Testis (tissue), 2 donors: ENCODE data around the gene GRAMD1C.

Experiments
- CTCF ChIP-seq, 3 experiments: fragments of 450-650 bp in 2 of 3; fragments of 200-600 bp in 1 of 3; sonication (generic) in 1 of 3; IDR thresholded peaks; one replicate each; pipeline ENCODE4 v1.5.1; 2016 to 2019; ENCODE audit warnings: antibody characterized with exemption in 3 of 3, mild to moderate bottlenecking in 2 of 3, moderate library complexity in 1 of 3
- POLR2A ChIP-seq: fragments of 450-650 bp; IDR thresholded peaks from one replicate; pipeline ENCODE4 v1.6.1; 2017; ENCODE audit warnings: antibody characterized with exemption, mild to moderate bottlenecking, moderate library complexity

- no peak for TF ChIP-seq CTCF (IDR thresholded peaks at IDR 0.05)
- TF ChIP-seq POLR2A = no peak
Observed at GRCh38 chr3:113908133-113908532, 69.5 kb downstream of the GRAMD1C start.
